ENCODE measurements around the gene TNP2. TPM values are rescaled to one million over a fixed set of nuclear protein-coding genes. Genes with fewer than 3 reads are reported as not detected.

Gene TNP2
- total RNA-seq, 1 donor from 2014 or later: not detected

DNA sequence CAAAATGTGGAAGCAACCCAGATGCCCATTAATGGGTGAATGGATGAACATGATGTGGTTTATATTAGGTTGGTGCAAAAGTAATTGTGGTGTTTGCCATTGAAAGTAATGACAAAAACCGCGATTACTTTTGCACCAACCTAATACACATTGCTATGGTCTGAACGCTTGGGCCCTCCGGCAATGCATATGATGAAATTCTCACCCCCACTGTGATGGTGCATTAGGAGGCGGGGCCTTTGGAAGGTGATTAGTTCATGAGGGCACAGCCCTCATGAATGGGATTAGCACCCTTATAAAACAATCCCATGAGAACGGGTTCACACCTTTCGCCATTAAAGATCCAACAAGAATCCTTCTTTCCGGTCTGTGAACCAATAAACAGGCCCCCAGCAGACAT lies 37.3 kb upstream of the TNP2 start:
- no peaks in the 10 kb centered on the region for H3K4me1 ChIP-seq
- H3K27me3 ChIP-seq: no peaks in the 10 kb centered on the region
- H3K27ac ChIP-seq: no peak overlapping the region
- no peak for DNase-seq (ENCODE audit: extremely low spot score in 2 of 2)
- H3K9me3 ChIP-seq: no peaks in the 10 kb centered on the region
- no peak overlapping the region for H3K4me3 ChIP-seq
- TF ChIP-seq, protein P1, sequence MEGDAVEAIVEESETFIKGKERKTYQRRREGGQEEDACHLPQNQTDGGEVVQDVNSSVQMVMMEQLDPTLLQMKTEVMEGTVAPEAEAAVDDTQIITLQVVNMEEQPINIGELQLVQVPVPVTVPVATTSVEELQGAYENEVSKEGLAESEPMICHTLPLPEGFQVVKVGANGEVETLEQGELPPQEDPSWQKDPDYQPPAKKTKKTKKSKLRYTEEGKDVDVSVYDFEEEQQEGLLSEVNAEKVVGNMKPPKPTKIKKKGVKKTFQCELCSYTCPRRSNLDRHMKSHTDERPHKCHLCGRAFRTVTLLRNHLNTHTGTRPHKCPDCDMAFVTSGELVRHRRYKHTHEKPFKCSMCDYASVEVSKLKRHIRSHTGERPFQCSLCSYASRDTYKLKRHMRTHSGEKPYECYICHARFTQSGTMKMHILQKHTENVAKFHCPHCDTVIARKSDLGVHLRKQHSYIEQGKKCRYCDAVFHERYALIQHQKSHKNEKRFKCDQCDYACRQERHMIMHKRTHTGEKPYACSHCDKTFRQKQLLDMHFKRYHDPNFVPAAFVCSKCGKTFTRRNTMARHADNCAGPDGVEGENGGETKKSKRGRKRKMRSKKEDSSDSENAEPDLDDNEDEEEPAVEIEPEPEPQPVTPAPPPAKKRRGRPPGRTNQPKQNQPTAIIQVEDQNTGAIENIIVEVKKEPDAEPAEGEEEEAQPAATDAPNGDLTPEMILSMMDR (IDR thresholded peaks at IDR 0.05): no peak
- TF ChIP-seq POLR2A (IDR thresholded peaks at IDR 0.05) (no peak), POLR2AphosphoS5 (IDR thresholded peaks at IDR 0.05; ENCODE audit: insufficient read depth in 1 of 2, low read depth in 1 of 2) (no peak)
- intact Hi-C loops (cut with DNase I): no loop called here
- H3K36me3 ChIP-seq: no peaks in the 10 kb centered on the region

DNA sequence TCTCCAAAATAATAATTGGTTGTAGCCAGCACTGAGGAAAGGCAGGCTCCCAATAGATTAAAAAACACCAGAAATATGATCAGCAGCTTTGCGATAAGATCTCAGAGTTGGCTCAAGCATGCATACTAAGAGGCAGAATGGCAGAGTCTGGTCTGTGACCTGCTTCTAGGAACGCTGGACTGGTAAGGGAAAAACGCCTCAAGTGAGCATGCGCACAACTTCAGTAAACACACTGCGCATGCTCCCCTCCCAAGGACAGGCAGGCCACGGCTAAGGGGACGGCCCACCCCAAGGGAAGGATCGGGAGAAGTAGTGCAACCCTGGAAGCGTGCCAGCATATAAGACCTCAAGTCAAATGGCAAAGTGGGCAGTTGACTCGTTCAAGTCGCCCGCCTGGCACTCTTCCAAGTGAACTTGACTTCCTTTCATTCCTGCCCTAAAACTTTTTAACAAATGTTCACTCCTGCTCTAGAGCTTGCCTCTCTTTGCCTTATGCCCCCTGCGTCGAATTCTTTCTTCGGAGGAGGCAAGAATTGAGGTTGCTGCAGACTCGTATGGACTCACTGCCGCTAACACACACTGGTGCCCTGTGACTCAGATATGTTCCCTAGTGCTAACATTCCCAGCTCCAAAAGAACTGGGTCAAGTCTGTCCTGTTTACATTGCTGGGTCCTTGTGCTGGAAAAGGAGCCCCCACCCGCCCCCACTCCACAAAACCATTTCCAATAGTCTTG lies 34.4 kb upstream of the TNP2 start:
- DNase-seq (ENCODE audit: extremely low spot score in 2 of 2): no peak
- Histone ChIP-seq H3K27ac (no peak overlapping the region), H3K36me3 (no peaks in the 10 kb centered on the region), H3K27me3 (no peaks in the 10 kb centered on the region), H3K4me1 (no peaks in the 10 kb centered on the region), H3K4me3 (no peak overlapping the region), H3K9me3 (no peaks in the 10 kb centered on the region)
- intact Hi-C loops (cut with DNase I): no loop called here
- TF ChIP-seq, protein P1 (IDR thresholded peaks at IDR 0.05): no peak
- TF ChIP-seq POLR2AphosphoS5 (IDR thresholded peaks at IDR 0.05; ENCODE audit: insufficient read depth in 1 of 2, low read depth in 1 of 2): no peak
- no peak for TF ChIP-seq POLR2A (IDR thresholded peaks at IDR 0.05)

DNA sequence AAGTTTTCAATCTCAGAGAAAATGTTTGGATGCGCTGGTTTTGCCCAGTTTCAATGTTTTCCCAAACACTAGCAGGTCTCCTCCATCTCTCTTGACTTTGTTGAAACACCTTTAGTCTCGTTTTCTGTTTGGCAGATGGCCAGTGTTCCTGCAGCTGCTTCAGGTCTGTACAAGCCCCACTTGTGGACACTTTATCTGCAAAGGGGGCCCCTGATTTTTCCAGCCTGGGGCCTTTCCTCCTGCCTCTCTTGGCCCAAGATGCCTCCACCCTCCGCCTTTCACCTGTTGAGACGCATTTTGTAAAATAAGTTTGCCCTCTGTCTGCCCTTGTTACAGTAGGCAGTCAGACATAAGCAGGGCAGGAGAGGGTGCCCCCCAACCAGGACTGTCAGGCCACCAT lies 33.9 kb upstream of the TNP2 start:
- Histone ChIP-seq H3K4me3 (no peak overlapping the region), H3K9me3 (no peaks in the 10 kb centered on the region), H3K4me1 (peaks cover 3% of the 10 kb centered on the region), H3K27ac (no peak overlapping the region), H3K36me3 (no peaks in the 10 kb centered on the region), H3K27me3 (no peaks in the 10 kb centered on the region)
- TF ChIP-seq POLR2AphosphoS5 (IDR thresholded peaks at IDR 0.05; ENCODE audit: insufficient read depth in 1 of 2, low read depth in 1 of 2) (no peak), POLR2A (IDR thresholded peaks at IDR 0.05) (no peak)
- TF ChIP-seq, protein P1 (IDR thresholded peaks at IDR 0.05): no peak
- intact Hi-C loops (cut with DNase I): no loop called here
- no peak for DNase-seq (ENCODE audit: extremely low spot score in 2 of 2)

DNA sequence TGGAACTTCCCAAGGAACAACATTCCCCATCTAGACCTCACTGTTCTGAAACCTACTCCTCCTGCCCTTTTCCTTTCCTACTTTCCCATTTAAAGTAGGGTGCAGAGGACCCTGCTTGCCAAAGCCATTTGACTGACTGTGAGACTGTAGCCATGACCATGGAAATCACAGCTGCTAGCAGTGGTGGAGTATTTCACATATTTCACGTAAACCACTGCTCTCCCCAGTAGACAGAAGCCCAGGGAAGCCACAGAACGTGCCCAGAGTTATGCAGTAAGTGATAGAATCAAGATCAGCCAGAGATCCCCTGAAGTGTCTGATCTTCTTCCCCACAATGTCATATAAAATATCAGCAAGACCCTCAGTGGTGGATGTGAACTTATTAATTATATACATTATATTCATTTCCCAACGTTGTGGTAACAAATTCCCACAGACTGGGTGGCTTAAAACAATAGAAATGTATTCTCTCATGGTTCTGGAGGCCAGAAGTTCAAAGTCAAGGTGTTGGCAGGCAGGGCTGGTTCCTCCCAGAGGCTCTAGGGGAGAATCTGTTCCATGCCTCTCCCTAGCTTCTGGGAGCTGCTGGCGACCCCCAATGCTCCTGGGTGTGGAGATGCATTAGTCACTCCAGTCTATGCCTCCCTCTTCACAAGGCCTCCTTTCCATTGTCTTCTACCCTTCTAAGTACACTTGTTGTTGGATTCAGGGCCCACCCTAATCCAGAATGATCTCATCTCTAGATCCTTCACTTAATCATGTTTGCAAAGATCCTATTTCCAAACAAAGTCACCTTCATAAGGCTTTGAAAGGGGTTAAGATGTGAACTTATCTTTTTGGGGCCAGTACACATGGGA lies 32.7 kb upstream of the TNP2 start:
- intact Hi-C loops (cut with DNase I): no loop called here
- Histone ChIP-seq H3K36me3 (no peaks in the 10 kb centered on the region), H3K9me3 (no peaks in the 10 kb centered on the region), H3K27ac (no peak overlapping the region), H3K4me1 (peaks cover 14% of the 10 kb centered on the region), H3K4me3 (no peak overlapping the region), H3K27me3 (no peaks in the 10 kb centered on the region)
- TF ChIP-seq POLR2A (IDR thresholded peaks at IDR 0.05): no peak
- no peak for TF ChIP-seq POLR2AphosphoS5 (IDR thresholded peaks at IDR 0.05; ENCODE audit: insufficient read depth in 1 of 2, low read depth in 1 of 2)
- TF ChIP-seq, protein P1 (IDR thresholded peaks at IDR 0.05): no peak
- no peak for DNase-seq (ENCODE audit: extremely low spot score in 2 of 2)

DNA sequence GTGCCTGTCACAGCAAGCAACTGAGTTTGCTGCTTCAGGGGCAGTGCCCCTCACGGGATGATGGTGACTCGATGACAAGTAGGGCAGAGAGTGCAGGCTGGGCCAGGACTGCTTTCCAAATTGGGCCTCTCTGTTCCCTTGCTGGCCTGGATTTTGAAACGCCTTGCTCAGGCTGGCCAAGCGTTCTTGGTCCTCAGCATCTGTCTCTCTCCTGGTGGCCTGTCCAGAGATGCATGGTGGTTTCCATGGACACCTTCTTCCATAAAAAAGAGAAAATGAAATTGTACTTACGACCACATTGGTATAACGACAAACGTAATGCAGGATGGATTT lies 31.4 kb upstream of the TNP2 start:
- intact Hi-C loops (cut with DNase I): no loop called here
- Histone ChIP-seq H3K36me3 (no peaks in the 10 kb centered on the region), H3K9me3 (no peaks in the 10 kb centered on the region), H3K27me3 (no peaks in the 10 kb centered on the region), H3K27ac (no peak overlapping the region), H3K4me1 (peaks cover 17% of the 10 kb centered on the region), H3K4me3 (no peak overlapping the region)
- DNase-seq (ENCODE audit: extremely low spot score in 2 of 2): no peak
- TF ChIP-seq, protein P1 (IDR thresholded peaks at IDR 0.05): no peak
- no peak for TF ChIP-seq POLR2AphosphoS5 (IDR thresholded peaks at IDR 0.05; ENCODE audit: insufficient read depth in 1 of 2, low read depth in 1 of 2)
- TF ChIP-seq POLR2A (IDR thresholded peaks at IDR 0.05): no peak
